ENCODE data around the gene QSOX1. TPM values are rescaled to one million over a fixed set of nuclear protein-coding genes. Genes with fewer than 3 reads are reported as not detected.

The QSOX1 gene
- total and polyA plus RNA-seq, 8 donors: 67.5 to 143 (median 112) TPM

DNA sequence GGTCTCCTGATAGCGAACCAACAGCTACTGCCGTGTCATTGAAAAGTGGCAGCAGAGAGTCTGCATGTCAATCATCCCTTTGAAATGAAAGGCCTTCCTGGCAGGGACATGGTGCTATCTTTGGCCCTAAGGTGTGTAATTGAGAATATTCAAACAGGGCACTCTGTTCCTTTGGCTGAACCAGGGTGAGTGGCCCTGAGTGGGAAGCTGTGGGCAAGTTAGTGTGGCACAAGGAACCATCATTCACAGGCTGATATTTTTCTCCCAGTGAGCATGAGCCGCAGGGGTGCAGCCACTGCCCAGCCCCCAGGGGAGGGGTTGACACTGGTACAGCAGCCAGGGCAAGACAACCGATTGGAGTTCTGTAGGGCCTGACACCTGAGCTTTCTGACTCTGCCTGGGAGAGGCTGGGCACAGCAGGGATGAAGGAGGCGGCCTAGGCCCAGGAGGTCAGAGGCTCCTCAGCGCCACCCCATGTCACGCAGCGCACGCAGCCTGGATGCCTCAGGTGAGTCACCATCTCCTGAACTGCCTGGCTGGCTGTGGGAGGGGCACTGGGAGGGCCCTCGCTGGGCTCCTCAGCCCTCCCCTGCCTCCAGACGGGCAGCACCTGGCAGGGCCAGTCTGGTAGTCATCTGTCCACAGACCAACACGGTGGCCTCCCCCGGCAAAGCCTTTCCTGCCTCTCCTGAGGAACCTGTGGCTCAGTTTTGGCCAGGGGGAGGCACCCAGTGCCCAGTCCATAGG lies 13.2 kb downstream of the QSOX1 start:
- no peaks in the 10 kb centered on the region for H3K27me3 ChIP-seq
- H3K9me3 ChIP-seq: no peaks in the 10 kb centered on the region
- intact Hi-C loops (cut with DNase I): no loop called here
- H3K4me1 ChIP-seq: peaks cover 33 to 39% (median 38%) of the 10 kb centered on the region in 3 donors
- ATAC-seq (peak; percentile 86 to 94 (median 90)), DNase-seq (peak; percentile 83 to 94 (median 92)), FAIRE-seq (no peak)
- peak overlapping the region; percentile 46 to 86 (median 71) for H3K27ac ChIP-seq
- no peaks in the 10 kb centered on the region for H3K36me3 ChIP-seq
- TF ChIP-seq, protein P1, sequence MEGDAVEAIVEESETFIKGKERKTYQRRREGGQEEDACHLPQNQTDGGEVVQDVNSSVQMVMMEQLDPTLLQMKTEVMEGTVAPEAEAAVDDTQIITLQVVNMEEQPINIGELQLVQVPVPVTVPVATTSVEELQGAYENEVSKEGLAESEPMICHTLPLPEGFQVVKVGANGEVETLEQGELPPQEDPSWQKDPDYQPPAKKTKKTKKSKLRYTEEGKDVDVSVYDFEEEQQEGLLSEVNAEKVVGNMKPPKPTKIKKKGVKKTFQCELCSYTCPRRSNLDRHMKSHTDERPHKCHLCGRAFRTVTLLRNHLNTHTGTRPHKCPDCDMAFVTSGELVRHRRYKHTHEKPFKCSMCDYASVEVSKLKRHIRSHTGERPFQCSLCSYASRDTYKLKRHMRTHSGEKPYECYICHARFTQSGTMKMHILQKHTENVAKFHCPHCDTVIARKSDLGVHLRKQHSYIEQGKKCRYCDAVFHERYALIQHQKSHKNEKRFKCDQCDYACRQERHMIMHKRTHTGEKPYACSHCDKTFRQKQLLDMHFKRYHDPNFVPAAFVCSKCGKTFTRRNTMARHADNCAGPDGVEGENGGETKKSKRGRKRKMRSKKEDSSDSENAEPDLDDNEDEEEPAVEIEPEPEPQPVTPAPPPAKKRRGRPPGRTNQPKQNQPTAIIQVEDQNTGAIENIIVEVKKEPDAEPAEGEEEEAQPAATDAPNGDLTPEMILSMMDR (IDR thresholded peaks at IDR 0.05): no peak
- peak overlapping the region in 1 of 4 donors; percentile 2 for H3K4me3 ChIP-seq
- 27 to 35% methylated on average over 13 of the region's 13 CpGs for WGBS, 2 donors

DNA sequence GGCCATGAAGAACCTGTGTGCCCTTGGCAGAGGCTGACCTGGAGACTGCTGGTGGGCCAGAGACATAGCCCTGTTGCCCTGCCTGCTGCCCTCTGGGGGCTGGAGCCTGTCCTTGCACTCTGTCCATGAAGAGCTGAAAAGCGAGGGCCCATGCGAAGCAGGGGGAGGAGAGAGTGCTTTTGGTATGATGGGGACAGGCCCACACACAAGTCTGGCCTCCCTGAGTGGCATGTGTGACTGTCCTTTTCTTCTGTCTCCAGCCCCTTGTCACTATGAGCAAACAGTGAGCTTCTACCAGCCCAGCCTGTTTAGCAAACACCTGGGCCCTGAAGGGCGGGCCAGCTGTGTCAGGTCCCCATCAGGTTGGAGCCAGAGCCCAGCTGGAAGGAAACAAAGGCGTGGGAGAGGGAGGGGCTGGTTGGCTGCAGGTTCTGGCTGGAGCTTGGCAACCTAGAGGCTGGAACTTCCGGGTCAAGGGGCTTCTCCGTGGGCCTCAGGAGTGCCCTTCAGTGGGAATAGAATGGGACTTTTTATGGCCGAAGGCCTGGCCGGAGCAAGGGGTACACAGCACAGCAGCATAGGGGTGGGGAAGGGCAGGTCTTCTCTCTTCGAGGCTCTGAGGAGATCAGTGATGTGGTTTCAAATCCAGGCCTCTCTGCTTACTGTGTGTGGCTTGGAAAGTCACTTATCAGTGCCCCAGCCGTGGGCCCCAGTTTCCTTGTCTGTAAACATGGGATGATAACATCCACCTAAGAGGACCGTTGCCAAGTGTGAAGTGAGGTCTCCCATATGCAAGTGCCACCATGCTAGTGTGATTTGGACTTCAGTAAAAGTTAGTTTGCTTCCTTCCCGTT lies 14.3 kb downstream of the QSOX1 start:
- 36 to 38% methylated on average over 12 of the region's 12 CpGs for WGBS, 2 donors
- no peaks in the 10 kb centered on the region for H3K36me3 ChIP-seq
- DNase-seq (peak; percentile 77 to 87 (median 84)), FAIRE-seq (no peak), ATAC-seq (peak; percentile 72 to 81 (median 77))
- H3K27me3 ChIP-seq: no peaks in the 10 kb centered on the region
- H3K4me1 ChIP-seq: peaks cover 37 to 44% (median 40%) of the 10 kb centered on the region in 3 donors
- TF ChIP-seq, protein P1 (IDR thresholded peaks at IDR 0.05): peak; percentile 27 to 47 (median 34)
- no peak overlapping the region for H3K4me3 ChIP-seq
- intact Hi-C loops (cut with DNase I): no loop called here
- no peaks in the 10 kb centered on the region for H3K9me3 ChIP-seq
- H3K27ac ChIP-seq: peak overlapping the region; percentile 46 to 86 (median 71)

DNA sequence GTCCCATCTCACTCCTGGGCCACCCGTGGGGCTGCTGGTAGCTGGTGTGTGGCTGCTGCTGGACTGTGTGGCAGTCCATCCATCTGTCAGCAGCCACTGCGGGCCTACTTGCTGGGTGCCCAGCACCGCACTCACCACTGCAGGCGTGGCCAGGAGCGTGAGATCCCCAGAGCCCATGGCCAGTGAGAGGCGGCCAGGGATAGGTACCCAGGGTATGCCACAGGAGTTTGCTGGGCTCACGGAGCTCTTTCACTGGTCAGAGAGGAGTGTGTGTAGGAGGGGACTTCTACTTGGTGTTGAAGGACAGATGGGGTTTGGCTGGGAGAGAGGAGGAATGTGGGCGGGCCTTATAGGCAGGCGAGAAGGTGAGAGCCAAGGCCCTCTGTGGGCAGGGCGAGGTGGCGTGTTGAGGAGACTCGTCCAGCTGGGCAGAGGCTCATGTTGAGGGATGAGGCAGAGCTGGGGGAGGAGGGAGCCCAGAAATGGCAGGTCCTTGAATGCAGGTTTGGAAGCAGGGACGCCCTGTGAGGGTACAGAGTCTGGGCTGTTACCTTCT lies 15.0 kb downstream of the QSOX1 start:
- FAIRE-seq (no peak), ATAC-seq (no peak), DNase-seq (peak in 2 of 6 donors; percentile 36 to 71)
- H3K36me3 ChIP-seq: no peaks in the 10 kb centered on the region
- H3K9me3 ChIP-seq: no peaks in the 10 kb centered on the region
- no peaks in the 10 kb centered on the region for H3K27me3 ChIP-seq
- peak overlapping the region in 2 of 4 donors; percentile 59 to 86 for H3K27ac ChIP-seq
- 85 to 87% methylated on average over 13 of the region's 13 CpGs for WGBS, 2 donors
- peaks cover 41 to 48% (median 47%) of the 10 kb centered on the region in 3 donors for H3K4me1 ChIP-seq
- H3K4me3 ChIP-seq: no peak overlapping the region
- intact Hi-C loops (cut with DNase I): loop anchor here in 1 of 3 donors (10.0 kb wide), 1 partner anchor 55 kb away; no protein-coding TSS in a partner anchor
- TF ChIP-seq, protein P1 (IDR thresholded peaks at IDR 0.05): no peak

DNA sequence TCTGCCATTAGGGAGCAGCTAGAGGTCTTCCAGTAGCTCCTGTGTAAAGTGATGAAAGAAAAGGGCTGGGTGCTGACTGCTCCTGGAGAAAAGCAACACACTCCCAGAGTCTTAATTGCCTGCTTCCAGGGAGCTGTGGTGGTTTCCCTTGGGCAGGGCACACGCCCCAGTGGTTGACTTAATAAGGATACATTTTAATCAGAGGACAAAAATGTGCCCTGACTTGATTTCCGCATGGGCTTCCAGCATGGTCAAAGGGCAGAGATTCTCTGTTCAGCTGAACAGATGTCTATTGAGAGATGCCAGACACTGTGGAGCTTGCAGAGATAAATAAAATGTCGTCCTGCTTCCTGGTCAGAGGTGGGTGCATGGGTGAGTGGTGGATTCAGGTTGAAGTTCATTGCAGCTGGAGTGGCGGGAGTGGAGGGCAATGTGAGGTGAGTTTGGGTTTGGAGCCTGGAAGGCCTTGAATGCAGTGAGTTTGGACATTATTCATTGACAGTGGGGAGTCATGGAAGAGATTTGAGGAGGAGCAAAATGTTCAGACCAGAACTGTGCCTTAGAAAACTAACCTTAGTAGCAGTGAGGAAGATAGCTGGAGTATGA lies 16.0 kb downstream of the QSOX1 start:
- Histone ChIP-seq H3K27ac (peak overlapping the region in 1 of 4 donors; percentile 86), H3K4me1 (peaks cover 41 to 48% (median 47%) of the 10 kb centered on the region in 3 donors), H3K27me3 (no peaks in the 10 kb centered on the region), H3K4me3 (no peak overlapping the region), H3K36me3 (no peaks in the 10 kb centered on the region), H3K9me3 (no peaks in the 10 kb centered on the region)
- TF ChIP-seq, protein P1 (IDR thresholded peaks at IDR 0.05): no peak
- DNase-seq (peak in 1 of 6 donors; percentile 5), ATAC-seq (no peak), FAIRE-seq (no peak)
- 48 to 53% methylated on average over 4 of the region's 4 CpGs for WGBS, 2 donors
- intact Hi-C loops (cut with DNase I): loop anchor here in 1 of 3 donors (10.0 kb wide), 1 partner anchor 56 kb away; no protein-coding TSS in a partner anchor

Data from pancreas (tissue), 10 donors.